Embryonic facial prominence (tissue), 1 donor: ENCODE measurements around the gene ALOX15B.

Source experiments
- DNase-seq: peaks from one replicate; pipeline ENCODE4 v3.0.0-alpha.2; 2016; ENCODE audit errors: extremely low spot score

ALOX15B gene

DNA sequence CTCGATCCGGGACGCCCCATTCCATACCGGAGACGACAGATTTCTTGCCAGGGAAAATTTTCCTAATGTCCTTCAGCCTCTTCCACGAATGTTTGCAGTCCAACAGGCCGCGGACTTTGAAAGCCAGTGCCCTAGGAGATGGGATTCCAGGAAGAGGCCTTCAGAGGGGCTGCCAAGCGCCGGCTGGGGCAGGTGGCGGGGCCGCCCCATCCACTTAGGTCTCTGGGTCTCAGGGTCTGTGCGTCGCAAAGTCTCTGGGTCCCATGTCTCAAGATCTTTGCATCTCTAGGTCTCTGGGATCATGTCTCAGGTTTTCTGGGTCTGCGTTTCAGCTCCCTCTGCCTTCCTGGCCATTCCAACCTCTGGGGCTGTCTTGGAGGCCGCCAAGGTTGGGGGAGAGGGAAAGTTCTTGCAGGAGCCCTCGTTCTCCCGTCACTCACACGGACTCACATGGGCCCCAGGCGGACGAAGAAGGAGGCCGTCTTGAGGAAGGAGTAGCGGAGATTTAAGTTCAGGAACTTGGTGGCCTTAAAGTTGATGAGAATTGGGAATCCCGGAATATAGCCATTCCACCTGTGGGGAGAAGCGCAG lies 41.4 kb downstream of the ALOX15B start:
- no peak for DNase-seq

DNA sequence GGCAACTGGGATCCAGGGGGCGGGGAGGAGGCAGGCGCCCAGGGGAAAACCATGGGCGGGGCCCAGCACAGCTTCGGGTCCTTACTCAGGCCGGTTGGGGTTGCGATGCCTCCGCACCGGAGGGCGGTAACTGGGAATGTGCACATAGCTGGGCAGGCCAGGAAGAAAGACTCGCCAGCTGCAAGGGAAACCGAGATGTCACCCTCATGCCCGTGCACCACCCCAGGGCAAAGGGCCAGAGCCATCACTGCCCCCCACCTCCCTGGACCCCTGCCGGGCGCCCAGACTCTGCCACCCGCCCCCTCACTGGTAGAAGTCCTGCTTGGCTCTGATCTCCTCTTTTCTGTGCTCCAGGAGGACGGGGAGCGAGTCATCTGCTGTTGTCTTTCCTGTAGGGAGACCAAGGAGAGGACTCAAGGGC lies 42.0 kb downstream of the ALOX15B start:
- no peak for DNase-seq

DNA sequence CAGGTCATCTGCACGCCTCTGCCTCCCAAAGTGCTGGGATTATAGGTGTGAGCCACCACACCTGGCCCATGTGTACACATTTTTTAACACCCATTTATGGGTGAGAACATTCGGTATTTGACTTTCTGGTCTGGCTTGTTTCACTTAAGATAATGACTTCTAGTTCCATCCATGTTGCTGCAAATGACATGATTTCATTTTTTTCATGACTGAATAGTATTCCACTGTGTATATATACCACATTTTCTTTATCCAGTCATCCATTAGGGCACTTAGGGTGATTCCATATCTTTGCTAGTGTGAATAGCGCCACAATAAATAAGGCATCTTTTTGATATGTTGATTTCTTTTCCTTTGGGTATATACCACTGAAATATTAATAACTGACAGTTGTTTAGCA lies 43.0 kb downstream of the ALOX15B start:
- no peak for DNase-seq

DNA sequence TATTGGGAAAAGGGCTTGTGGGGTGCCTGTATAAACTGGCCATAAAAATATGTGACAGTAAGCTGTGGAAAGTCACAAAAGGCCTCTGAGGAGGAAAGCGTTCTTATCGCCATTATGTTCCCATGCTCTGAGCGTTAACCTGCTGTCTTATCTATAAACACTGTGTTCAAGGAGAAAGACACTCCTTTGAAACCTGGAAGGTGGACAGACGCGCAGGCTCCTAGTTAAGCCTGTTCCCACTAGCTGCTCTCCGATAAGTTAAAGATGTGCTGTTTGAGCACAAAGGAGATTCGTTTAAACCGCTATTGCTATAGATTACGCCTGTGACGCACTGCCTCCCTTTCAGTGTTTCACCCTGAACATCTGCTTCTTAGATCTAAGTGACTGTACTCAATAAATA lies 43.4 kb downstream of the ALOX15B start:
- DNase-seq: no peak

DNA sequence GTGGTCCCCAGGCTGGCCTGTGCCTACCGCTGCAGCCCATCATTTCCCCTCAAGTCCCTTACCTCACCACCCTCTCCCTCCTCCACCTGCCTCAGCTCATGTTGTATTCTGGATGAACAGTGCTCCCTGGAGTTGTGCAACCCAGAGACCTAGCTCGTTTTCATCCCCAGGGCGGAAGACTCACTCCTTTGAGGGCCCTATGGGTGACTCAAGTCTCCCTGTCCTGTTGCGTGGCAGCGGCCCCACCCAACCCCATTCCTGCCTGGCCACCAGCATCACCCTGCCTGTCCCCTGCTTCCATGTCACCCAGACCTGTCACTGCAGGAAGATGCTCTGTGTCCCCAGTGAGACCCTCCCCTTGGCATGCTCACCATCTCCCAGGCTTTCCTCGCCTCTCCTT lies 45.4 kb downstream of the ALOX15B start:
- no peak for DNase-seq

DNA sequence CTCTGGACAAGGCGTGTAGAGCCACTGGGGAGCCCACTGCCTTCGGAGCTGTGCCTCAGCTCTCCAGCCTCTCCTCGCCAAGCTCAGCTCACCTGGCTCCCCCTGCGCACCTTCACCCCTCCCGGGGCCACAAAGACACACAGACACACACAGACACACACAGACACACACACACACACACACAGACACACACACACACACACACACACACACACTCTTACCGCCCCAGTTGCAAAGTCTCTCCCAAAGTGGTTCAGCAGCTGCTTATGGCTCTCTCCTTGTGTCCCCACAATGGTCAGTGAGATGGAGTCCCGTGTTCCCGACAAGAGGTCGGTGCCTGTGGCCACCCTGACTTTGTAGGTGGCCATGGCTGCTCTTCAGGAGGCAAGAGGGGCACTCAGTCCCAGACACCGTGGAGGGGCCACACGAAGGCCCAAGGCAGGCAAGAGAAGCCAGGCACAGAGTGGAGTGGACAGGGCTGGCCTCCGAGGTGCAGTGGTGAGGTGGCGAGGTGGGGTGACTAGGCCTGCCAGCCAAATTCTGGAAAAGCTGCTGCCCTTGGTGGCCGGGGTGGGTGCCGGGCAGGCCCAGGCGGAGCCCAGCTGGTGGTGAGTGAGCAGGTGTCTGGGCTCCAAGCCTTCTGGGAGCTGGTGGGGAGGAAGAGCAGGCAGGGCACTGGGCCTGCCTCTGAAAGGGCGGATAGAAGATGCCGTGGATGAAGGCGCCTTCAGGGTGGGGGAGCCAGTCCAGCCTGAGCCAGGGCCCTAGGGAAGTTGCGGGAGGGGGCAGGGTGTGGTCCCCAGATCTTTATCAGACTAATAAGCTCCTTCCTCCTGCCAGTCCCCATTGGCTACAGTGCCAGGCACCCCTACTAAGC lies 48.5 kb downstream of the ALOX15B start, which contains the start of gene ALOX12B:
TSS of gene ALOX12B (minus strand) at position 642 of the 877 bp plus-strand sequence. CDS start at position 368, 274 bp downstream.
- no peak for DNase-seq

DNA sequence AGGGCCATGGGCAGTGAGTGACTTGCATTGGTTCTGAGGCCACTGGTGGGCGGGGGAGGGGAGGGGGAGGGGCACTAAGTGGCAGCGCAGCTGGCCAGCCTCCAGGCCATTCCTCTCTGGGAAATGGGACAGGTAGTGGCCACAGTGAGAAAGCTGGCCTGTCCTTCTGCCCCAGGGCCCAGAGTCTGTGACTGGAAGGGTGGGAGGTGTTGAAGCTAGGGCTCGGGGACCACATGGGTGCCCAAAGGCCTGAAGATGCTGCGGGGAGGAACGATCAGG lies 49.0 kb downstream of the ALOX15B start:
- DNase-seq: no peak

DNA sequence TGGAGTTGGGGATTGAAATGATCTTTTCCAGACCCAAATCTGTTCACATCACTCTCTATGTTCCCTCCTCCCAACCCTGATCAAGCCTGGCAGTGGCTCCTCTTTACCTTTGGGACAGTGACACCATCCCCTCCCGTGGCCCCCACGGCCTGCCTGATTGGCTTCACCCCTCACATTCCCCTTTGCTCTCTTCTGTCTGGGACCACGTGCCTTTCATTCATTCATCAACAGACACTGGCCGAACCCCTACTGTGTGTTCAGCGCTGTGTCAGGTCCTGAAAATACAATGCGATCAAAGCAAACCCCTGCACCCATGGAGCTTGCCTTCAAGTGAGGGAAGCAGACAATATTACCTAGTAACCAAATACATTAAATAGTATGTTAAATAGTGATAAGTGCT lies 50.9 kb downstream of the ALOX15B start:
- no peak for DNase-seq

DNA sequence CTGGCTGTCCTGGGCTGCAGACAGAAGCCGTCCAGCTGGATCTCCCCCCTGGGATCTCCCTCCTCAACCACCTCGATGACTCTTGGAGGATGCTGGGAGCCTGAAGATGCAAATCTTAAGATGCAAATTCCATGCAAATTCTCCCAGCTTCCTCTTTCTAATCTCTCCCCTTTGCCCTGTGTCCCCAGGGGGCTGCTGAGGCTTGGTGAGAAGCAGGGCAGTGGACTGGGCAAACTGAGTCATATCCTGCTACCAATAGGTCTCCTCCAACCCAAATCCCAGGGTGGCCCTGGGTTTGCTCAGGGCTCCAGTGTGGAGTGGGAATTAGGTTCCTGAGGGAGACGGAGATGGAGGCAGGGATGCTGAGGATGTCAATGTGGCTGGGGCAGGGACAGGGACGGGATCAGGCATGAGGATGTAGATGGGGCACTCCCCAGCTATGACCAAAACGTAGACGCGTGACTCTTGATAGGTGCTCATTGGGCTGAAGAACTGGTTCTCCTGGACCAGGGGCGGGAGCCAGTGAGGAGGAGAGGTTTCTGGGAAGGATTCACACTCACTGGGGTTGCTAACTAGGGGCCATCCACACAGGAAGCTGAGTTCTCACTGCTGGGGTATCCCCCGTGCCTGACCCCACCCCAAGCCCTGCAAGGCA lies 52.3 kb downstream of the ALOX15B start:
- DNase-seq: no peak

DNA sequence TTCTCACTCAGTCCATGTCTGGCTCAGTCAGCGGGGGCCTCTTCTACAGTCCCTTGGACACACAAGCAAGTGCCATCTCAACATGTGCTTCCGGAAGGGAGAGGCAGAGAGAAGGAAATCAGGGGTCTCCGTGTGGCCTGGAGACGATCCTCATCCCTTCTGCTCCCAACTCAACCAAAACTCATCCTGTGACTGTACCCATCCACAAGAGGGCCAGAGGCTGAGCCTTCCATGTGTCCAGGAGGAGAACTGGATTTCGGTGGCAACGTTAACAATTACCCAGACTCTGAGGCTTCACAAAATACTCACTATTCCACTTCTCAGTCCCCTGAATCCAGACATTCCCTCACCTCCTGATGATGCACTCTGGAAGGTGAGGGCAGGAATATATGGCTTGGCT lies 56.5 kb downstream of the ALOX15B start:
- no peak for DNase-seq

DNA sequence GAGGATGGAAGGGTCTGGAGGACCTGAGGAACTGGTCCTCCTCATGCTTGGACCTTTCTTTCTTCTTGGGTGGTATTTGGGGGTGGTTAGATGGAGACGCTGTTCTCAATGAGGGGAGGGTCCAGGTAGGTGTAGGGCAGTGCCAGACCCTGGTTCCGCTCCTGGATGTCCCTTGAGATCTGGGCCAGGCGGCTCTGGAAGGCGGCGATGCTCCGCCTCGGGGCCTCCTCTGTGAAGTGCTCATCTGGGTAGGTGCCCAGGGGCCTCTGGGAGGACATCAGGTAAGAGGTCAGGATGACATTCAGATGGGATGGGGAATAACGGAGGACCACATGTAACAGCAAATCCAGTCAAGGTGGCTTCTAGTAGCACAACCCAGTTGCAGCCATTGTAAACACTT lies 57.7 kb downstream of the ALOX15B start:
- no peak for DNase-seq
